Cardiac muscle cell (in vitro differentiated cells and primary cell): Measurements from ENCODE around the gene ECHDC3. TPM values are rescaled to one million over a fixed set of nuclear protein-coding genes. Genes with fewer than 3 reads are reported as not detected.

Experiments
- DNase-seq, 2 donors: peaks; one replicate each; pipeline versions ENCODE4 v3.0.0 to v3.0.0-alpha.2; 2010 to 2017; ENCODE audit warnings: low read depth in 1 of 2, low spot score in 1 of 2
- H3K27ac ChIP-seq: fragments of 200-600 bp; sonication (generic); 2 replicates; pipeline ENCODE4 v1.5.1; 2016
- H3K27me3 ChIP-seq: fragments of 200-600 bp; sonication (generic); 2 replicates; pipeline ENCODE4 v1.6.0; 2016; ENCODE audit warnings: control low read depth
- H3K36me3 ChIP-seq: fragments of 200-600 bp; sonication (generic); 2 replicates; pipeline ENCODE4 v1.5.1; 2016; ENCODE audit warnings: control low read depth
- H3K4me1 ChIP-seq: fragments of 200-600 bp; sonication (generic); 2 replicates; pipeline ENCODE4 v1.8.1; 2017; ENCODE audit warnings: low read depth, mild to moderate bottlenecking, mixed run types
- H3K4me3 ChIP-seq: fragments of 200-600 bp; sonication (generic); 2 replicates; pipeline ENCODE4 v1.5.1; 2016; ENCODE audit warnings: mild to moderate bottlenecking
- H3K9me3 ChIP-seq: fragments of 200-600 bp; sonication (generic); 2 replicates; pipeline ENCODE4 v1.5.1; 2017; ENCODE audit warnings: low read depth, mild to moderate bottlenecking, control low read depth
- CTCF ChIP-seq: IDR thresholded peaks from 2 replicates; pipeline ENCODE4 v1.5.1; 2012; ENCODE audit warnings: low read depth, mild to moderate bottlenecking, low read length
- polyA plus RNA-seq: library from polyadenylated mRNA; unstranded; fragments of >200 nt; fragmentation: Nextera tagmentation; extraction: Ambion mirVana; gene quantifications from 2 replicates; pipeline ENCODE4 v1.2.1, GENCODE V29; 2016
- total RNA-seq: library from RNA; depleted of rRNA; stranded (reverse); fragments of >200 nt; gene quantifications from 2 replicates; pipeline ENCODE4 v1.2.3, GENCODE V29; 2016

The ECHDC3 gene
- total and polyA plus RNA-seq, 2 experiments from 2014 or later: 8.4 to 32.0 TPM

GRCh38 chr10:11799736-11800080, 57.5 kb downstream of the ECHDC3 start:
- Histone ChIP-seq H3K36me3 (no peaks in the 10 kb centered on the region), H3K9me3 (no peaks in the 10 kb centered on the region), H3K4me3 (no peak overlapping the region), H3K27ac (no peak overlapping the region), H3K27me3 (no peaks in the 10 kb centered on the region), H3K4me1 (no peaks in the 10 kb centered on the region)
- DNase-seq: no peak
- TF ChIP-seq CTCF: no peak

GRCh38 chr10:11804336-11804735, 62.2 kb downstream of the ECHDC3 start:
- Histone ChIP-seq H3K9me3 (no peaks in the 10 kb centered on the region), H3K4me3 (no peak overlapping the region), H3K27me3 (no peaks in the 10 kb centered on the region), H3K27ac (no peak overlapping the region), H3K36me3 (no peaks in the 10 kb centered on the region), H3K4me1 (no peaks in the 10 kb centered on the region)
- no peak for DNase-seq
- TF ChIP-seq CTCF: no peak

- no peak for TF ChIP-seq CTCF
- H3K27ac ChIP-seq: no peak overlapping the region
- H3K4me3 ChIP-seq: no peak overlapping the region
- H3K36me3 ChIP-seq: no peaks in the 10 kb centered on the region
- H3K4me1 ChIP-seq: no peaks in the 10 kb centered on the region
- no peaks in the 10 kb centered on the region for H3K27me3 ChIP-seq
- no peak for DNase-seq
- H3K9me3 ChIP-seq: no peaks in the 10 kb centered on the region
Measured at GRCh38 chr10:11805792-11806191, 63.6 kb downstream of the ECHDC3 start.

- no peaks in the 10 kb centered on the region for H3K9me3 ChIP-seq
- no peak overlapping the region for H3K4me3 ChIP-seq
- no peaks in the 10 kb centered on the region for H3K36me3 ChIP-seq
- DNase-seq: no peak
- H3K27me3 ChIP-seq: no peaks in the 10 kb centered on the region
- no peak overlapping the region for H3K27ac ChIP-seq
- H3K4me1 ChIP-seq: no peaks in the 10 kb centered on the region
- no peak for TF ChIP-seq CTCF
Measured at GRCh38 chr10:11806706-11807105, 64.5 kb downstream of the ECHDC3 start.

- H3K9me3 ChIP-seq: no peaks in the 10 kb centered on the region
- H3K4me3 ChIP-seq: no peak overlapping the region
- no peak for DNase-seq
- no peaks in the 10 kb centered on the region for H3K36me3 ChIP-seq
- no peak overlapping the region for H3K27ac ChIP-seq
- no peaks in the 10 kb centered on the region for H3K4me1 ChIP-seq
- no peaks in the 10 kb centered on the region for H3K27me3 ChIP-seq
- no peak for TF ChIP-seq CTCF
Measured at GRCh38 chr10:11808808-11809207, 66.6 kb downstream of the ECHDC3 start.

GRCh38 chr10:11810313-11810766, 68.2 kb downstream of the ECHDC3 start:
- no peaks in the 10 kb centered on the region for H3K4me1 ChIP-seq
- H3K27ac ChIP-seq: no peak overlapping the region
- H3K9me3 ChIP-seq: no peaks in the 10 kb centered on the region
- DNase-seq: peak in 1 of 2 donors; percentile 48
- no peak overlapping the region for H3K4me3 ChIP-seq
- TF ChIP-seq CTCF: no peak
- H3K36me3 ChIP-seq: no peaks in the 10 kb centered on the region
- H3K27me3 ChIP-seq: no peaks in the 10 kb centered on the region
